ENCODE data around the gene TLCD4. TPM values are rescaled to one million over a fixed set of nuclear protein-coding genes. Genes with fewer than 3 reads are reported as not detected.

Gene TLCD4
- total and polyA plus RNA-seq, 2 of the 8 experiments (the other 6 are each of a cell fraction or from before 2014, with no cell fraction given) = 0.79 to 4.2 TPM

DNA sequence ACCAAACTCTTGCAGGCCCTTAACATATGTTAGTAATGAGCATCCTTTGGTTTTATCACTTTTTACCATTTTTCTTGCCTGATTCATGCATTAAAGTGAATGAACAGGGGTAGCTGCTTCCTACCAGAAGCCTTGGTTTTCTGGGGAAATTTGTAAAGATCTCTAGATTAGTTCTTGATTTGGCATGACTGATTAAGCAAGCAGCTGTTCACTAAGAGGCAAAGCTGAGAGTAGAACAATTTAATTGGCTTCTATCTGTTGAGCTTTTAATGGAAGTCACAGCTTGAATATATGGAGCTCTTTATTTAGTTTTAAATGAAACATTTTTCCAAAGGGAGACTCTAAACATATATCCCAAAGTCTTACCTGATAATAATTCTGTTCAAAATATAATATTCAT is 23.6 kb downstream of the TLCD4 start:
- Histone ChIP-seq H3K23me2 (ENCODE audit: low read depth, low read length) (no peaks in the 10 kb centered on the region), H3K9me3 (ENCODE audit: insufficient read depth in 2 of 2, low read depth in 1 of 2, low read length in 1 of 2) (no peaks in the 10 kb centered on the region), H3K79me2 (ENCODE audit: control insufficient read depth in 1 of 2, insufficient read depth in 2 of 2, low read length in 2 of 2) (no peaks in the 10 kb centered on the region), H3K27me3 (replicated peaks in 1 of 4; ENCODE audit: control insufficient read depth in 3 of 4, extremely low read depth in 1 of 4, insufficient read depth in 3 of 4, low read length in 3 of 4) (no peaks in the 10 kb centered on the region), H3K4me1 (replicated peaks in 1 of 4; ENCODE audit: control insufficient read depth in 3 of 4, insufficient read depth in 4 of 4, low read length in 3 of 4) (peaks cover 0 to 3% (median 0%) of the 10 kb centered on the region in 4 experiments; a peak in 1 of 7 replicates), H2BK15ac (ENCODE audit: low read length) (no peak overlapping the region), H3K36me3 (ENCODE audit: control insufficient read depth in 2 of 4, insufficient read depth in 4 of 4, low read length in 3 of 4) (no peaks in the 10 kb centered on the region), H4K20me1 (replicated peaks in 1 of 2; ENCODE audit: control insufficient read depth in 1 of 2, insufficient read depth in 2 of 2, low read length in 2 of 2) (no peaks in the 10 kb centered on the region), H3K14ac (ENCODE audit: insufficient read length) (no peak overlapping the region), H2BK5ac (ENCODE audit: low read depth, low read length) (no peak overlapping the region), H2AFZ (ENCODE audit: low read length) (no peak overlapping the region), H3K4me3 (ENCODE audit: extremely low read depth in 1 of 4, insufficient read depth in 2 of 4, low read depth in 3 of 4, low read length in 4 of 4) (no peak overlapping the region), H4K8ac (ENCODE audit: extremely low read depth, insufficient read depth, low read length) (no peak overlapping the region), H3K56ac (replicated peaks; ENCODE audit: insufficient read length, low read depth, low read length) (no peak overlapping the region), H3K9ac (replicated peaks in 1 of 4; ENCODE audit: extremely low read depth in 1 of 4, low read depth in 3 of 4, low read length in 3 of 4) (no peak overlapping the region), H2AK5ac (ENCODE audit: low read depth, low read length) (no peak overlapping the region), H3K79me1 (ENCODE audit: low read depth, low read length) (no peaks in the 10 kb centered on the region), H4K5ac (ENCODE audit: insufficient read length, low read depth, low read length) (no peak overlapping the region), H2BK12ac (ENCODE audit: low read depth, low read length) (no peak overlapping the region), H3K4me2 (ENCODE audit: insufficient read depth in 1 of 2, low read depth in 2 of 2, low read length in 2 of 2) (no peak overlapping the region), H2BK120ac (replicated peaks; ENCODE audit: low read depth, low read length) (no peak overlapping the region), H3K27ac (ENCODE audit: low read depth, low read length) (no peak overlapping the region), H2BK20ac (ENCODE audit: low read length) (no peak overlapping the region), H3K4ac (replicated peaks; ENCODE audit: insufficient read length, low read depth, low read length) (no peak overlapping the region), H3K23ac (ENCODE audit: insufficient read length) (no peak overlapping the region), H4K91ac (replicated peaks; ENCODE audit: insufficient read length, low read length) (no peak overlapping the region), H3K18ac (ENCODE audit: extremely low read depth, low read length) (no peak overlapping the region)
- no peak for TF ChIP-seq BCL11A (IDR thresholded peaks at IDR 0.05; ENCODE audit: low read depth in 2 of 2, low read length in 2 of 2)
- TF ChIP-seq CHD2 (IDR thresholded peaks at IDR 0.05; ENCODE audit: low read length) = no peak
- no peak for TF ChIP-seq HDAC6 (IDR thresholded peaks at IDR 0.05; ENCODE audit: low read depth, low read length)
- no peak for TF ChIP-seq CBX8 (IDR thresholded peaks at IDR 0.05; ENCODE audit: borderline replicate concordance, low read depth, low read length)
- no peak for TF ChIP-seq SIX5 (IDR thresholded peaks at IDR 0.05; ENCODE audit: low read depth, low read length)
- no peak for TF ChIP-seq GTF2F1 (IDR thresholded peaks at IDR 0.05; ENCODE audit: borderline replicate concordance, low read depth, low read length)
- TF ChIP-seq EGR1 (IDR thresholded peaks at IDR 0.05; ENCODE audit: borderline replicate concordance, low read depth, low read length) = no peak
- TF ChIP-seq RXRA (IDR thresholded peaks at IDR 0.05; ENCODE audit: insufficient read depth, low read depth, low read length) = no peak
- TF ChIP-seq TAF1 (IDR thresholded peaks at IDR 0.05; ENCODE audit: low read depth, low read length) = no peak
- no peak for TF ChIP-seq SP1 (IDR thresholded peaks at IDR 0.05; ENCODE audit: low read depth, low read length)
- no peak for TF ChIP-seq HDAC2 (IDR thresholded peaks at IDR 0.05; ENCODE audit: borderline replicate concordance in 1 of 2, low read depth in 2 of 2, low read length in 2 of 2)
- TF ChIP-seq CEBPB (IDR thresholded peaks at IDR 0.05; ENCODE audit: low read depth, low read length) = no peak
- FAIRE-seq (no peak), DNase-seq (ENCODE audit: low read depth in 1 of 2, low spot score in 2 of 2) (no peak)
- ChIA-PET CTCF (ENCODE audit: partially characterized antibody) (interaction anchor here (3.0 kb wide), 1 partner anchor 24 kb away, joined by 23 read pairs; the partner anchor contains the start of gene TLCD4), POLR2A (ENCODE audit: partially characterized antibody) (no interaction called here)

Data from H1 (cell line).